ENCODE measurements around the gene CDR2. TPM values are rescaled to one million over a fixed set of nuclear protein-coding genes. Genes with fewer than 3 reads are reported as not detected.

Gene CDR2
- total and polyA plus RNA-seq, 8 donors = 7.9 to 15.5 (median 9.1) TPM

DNA sequence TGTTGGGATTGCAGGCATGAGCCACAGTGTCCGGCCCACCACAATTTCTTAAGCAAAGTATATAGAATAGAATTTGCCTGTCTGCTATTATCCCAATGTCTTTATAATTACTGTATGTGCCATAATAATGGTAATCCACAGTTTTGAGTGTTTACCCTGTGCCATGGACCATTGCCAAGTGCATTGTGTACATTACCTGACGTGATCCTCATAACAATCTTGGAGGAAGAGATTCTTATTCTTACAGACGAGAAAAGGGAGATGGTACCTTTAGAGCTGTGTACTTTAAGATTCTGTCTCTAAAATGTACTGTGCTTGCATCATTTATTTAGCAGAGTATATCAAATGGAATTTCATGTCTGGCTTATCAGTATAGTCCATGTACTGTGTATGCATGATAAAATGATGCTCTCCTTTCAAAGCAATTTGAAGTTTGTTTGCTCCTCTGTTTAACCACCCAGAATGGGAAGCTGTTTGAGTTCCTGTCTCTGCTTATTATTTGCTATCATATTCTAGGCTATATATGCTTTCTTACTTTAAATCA is 13.8 kb upstream of the CDR2 start:
- intact Hi-C loops (cut with DNase I) = no loop called here
- FAIRE-seq = no peak
- TF ChIP-seq, protein P1, sequence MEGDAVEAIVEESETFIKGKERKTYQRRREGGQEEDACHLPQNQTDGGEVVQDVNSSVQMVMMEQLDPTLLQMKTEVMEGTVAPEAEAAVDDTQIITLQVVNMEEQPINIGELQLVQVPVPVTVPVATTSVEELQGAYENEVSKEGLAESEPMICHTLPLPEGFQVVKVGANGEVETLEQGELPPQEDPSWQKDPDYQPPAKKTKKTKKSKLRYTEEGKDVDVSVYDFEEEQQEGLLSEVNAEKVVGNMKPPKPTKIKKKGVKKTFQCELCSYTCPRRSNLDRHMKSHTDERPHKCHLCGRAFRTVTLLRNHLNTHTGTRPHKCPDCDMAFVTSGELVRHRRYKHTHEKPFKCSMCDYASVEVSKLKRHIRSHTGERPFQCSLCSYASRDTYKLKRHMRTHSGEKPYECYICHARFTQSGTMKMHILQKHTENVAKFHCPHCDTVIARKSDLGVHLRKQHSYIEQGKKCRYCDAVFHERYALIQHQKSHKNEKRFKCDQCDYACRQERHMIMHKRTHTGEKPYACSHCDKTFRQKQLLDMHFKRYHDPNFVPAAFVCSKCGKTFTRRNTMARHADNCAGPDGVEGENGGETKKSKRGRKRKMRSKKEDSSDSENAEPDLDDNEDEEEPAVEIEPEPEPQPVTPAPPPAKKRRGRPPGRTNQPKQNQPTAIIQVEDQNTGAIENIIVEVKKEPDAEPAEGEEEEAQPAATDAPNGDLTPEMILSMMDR (IDR thresholded peaks at IDR 0.05) = no peak
- Histone ChIP-seq H3K9me3 (no peaks in the 10 kb centered on the region), H3K27ac (no peak overlapping the region), H3K4me3 (no peak overlapping the region), H3K4me1 (no peaks in the 10 kb centered on the region), H3K27me3 (no peaks in the 10 kb centered on the region), H3K36me3 (no peaks in the 10 kb centered on the region)
- no peak for ATAC-seq
- no peak for DNase-seq
- 75 to 78% methylated on average over 3 of the region's 3 CpGs for WGBS, 2 donors

DNA sequence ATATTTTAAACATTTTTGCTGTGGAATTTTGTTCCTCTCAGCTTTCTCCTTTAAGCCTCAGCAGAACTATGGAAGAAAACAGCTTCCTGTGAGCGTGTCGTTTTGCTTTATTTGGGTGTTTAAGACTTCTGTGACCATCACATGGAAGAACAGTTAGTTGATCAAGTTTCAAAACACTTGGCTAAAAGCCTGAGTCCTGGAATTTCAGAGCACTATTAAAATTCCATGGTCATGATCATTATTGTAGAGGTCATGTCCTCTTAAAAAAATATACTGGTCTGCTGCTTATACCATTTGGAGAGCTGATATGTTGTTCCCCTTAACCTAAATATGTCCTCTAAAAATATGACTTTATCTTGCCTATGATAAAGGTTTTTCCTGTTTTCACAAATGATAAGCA is 12.6 kb upstream of the CDR2 start:
- FAIRE-seq = no peak
- no peak overlapping the region for H3K4me3 ChIP-seq
- no peak for DNase-seq
- H3K9me3 ChIP-seq = no peaks in the 10 kb centered on the region
- 57 to 68% methylated on average over 2 of the region's 2 CpGs for WGBS, 2 donors
- H3K27ac ChIP-seq = peak overlapping the region in 1 of 4 donors; percentile 5
- H3K4me1 ChIP-seq = no peaks in the 10 kb centered on the region
- ATAC-seq = peak in 3 of 4 donors; percentile 40 to 77 (median 49)
- intact Hi-C loops (cut with DNase I) = no loop called here
- no peaks in the 10 kb centered on the region for H3K27me3 ChIP-seq
- TF ChIP-seq, protein P1 (IDR thresholded peaks at IDR 0.05) = no peak
- H3K36me3 ChIP-seq = no peaks in the 10 kb centered on the region

GRCh38 chr16:22385196-22385595 is 10.8 kb upstream of the CDR2 start:
- Histone ChIP-seq H3K27ac (no peak overlapping the region), H3K4me1 (no peaks in the 10 kb centered on the region), H3K36me3 (no peaks in the 10 kb centered on the region), H3K27me3 (no peaks in the 10 kb centered on the region), H3K9me3 (no peaks in the 10 kb centered on the region), H3K4me3 (no peak overlapping the region)
- ATAC-seq (no peak), DNase-seq (no peak), FAIRE-seq (no peak)
- TF ChIP-seq, protein P1 (IDR thresholded peaks at IDR 0.05) = no peak
- intact Hi-C loops (cut with DNase I) = no loop called here
- 85 to 89% methylated on average over 3 of the region's 3 CpGs for WGBS, 2 donors

- ATAC-seq (no peak), FAIRE-seq (no peak), DNase-seq (no peak)
- no peaks in the 10 kb centered on the region for H3K9me3 ChIP-seq
- 87 to 96% methylated on average over 3 of the region's 3 CpGs for WGBS, 2 donors
- H3K4me3 ChIP-seq = no peak overlapping the region
- H3K27me3 ChIP-seq = no peaks in the 10 kb centered on the region
- TF ChIP-seq, protein P1 (IDR thresholded peaks at IDR 0.05) = no peak
- intact Hi-C loops (cut with DNase I) = no loop called here
- no peak overlapping the region for H3K27ac ChIP-seq
- H3K36me3 ChIP-seq = no peaks in the 10 kb centered on the region
- no peaks in the 10 kb centered on the region for H3K4me1 ChIP-seq
Observed at GRCh38 chr16:22383827-22384226, 9.4 kb upstream of the CDR2 start.

DNA sequence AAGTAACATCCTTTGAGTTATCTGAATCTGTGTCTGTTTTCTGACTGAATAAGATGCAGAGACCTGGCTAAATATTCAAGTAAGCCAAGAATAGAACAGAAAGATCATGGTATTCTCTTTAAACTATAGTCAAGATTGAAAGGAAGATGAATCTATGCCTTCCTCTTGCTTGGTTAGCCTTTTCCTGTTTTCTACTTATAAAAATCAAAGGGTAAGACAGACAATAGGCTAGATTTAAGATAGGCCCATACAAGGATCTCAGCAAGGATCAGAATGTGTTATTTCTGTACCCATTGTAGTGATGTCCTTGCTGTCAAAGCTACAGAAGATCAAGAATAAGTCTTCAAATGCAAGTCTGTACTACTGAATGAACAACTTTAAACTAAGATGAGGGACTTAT is 7.0 kb upstream of the CDR2 start:
- ATAC-seq = no peak
- H3K27me3 ChIP-seq = no peaks in the 10 kb centered on the region
- no peak for FAIRE-seq
- H3K9me3 ChIP-seq = no peaks in the 10 kb centered on the region
- DNase-seq = no peak
- H3K4me3 ChIP-seq = no peak overlapping the region
- intact Hi-C loops (cut with DNase I) = no loop called here
- no peaks in the 10 kb centered on the region for H3K36me3 ChIP-seq
- H3K4me1 ChIP-seq = no peaks in the 10 kb centered on the region
- H3K27ac ChIP-seq = no peak overlapping the region
- TF ChIP-seq, protein P1 (IDR thresholded peaks at IDR 0.05) = no peak
